Measurements from ENCODE around the gene ZEB1. TPM values are rescaled to one million over a fixed set of nuclear protein-coding genes. Genes with fewer than 3 reads are reported as not detected.

Gene ZEB1
- total RNA-seq, 6 experiments from 2014 or later = 46.2 to 59.5 (median 53.2) TPM

DNA sequence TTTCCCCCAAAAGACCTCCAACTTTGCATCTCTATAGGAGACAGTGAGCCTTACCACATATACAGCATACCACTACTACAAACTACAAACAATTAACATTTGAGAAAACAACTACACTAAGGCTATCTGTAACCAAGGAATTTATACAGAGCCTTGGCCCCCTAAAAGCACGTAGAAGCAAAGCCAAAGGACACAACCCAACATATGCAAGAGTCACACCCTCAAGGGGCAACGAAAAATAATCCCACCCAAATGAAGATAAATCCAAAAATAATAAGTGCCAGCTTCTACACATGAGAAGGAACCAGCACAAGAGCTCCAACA, 149.5 kb downstream of the ZEB1 start:
- Mint-ChIP-seq H3K36me3 (ENCODE audit: low read depth) (peaks cover 48% of the 10 kb centered on the region), H3K4me3 (no peak overlapping the region), H3K4me1 (ENCODE audit: low read depth) (peaks cover 10% of the 10 kb centered on the region; the same call in 1 of the 2 replicates), H3K27ac (no peak overlapping the region), H3K27me3 (ENCODE audit: insufficient read depth) (no peaks in the 10 kb centered on the region), H3K9me3 (peaks cover 25% of the 10 kb centered on the region)
- DNase-seq = no peak
- TF ChIP-seq, protein P1, sequence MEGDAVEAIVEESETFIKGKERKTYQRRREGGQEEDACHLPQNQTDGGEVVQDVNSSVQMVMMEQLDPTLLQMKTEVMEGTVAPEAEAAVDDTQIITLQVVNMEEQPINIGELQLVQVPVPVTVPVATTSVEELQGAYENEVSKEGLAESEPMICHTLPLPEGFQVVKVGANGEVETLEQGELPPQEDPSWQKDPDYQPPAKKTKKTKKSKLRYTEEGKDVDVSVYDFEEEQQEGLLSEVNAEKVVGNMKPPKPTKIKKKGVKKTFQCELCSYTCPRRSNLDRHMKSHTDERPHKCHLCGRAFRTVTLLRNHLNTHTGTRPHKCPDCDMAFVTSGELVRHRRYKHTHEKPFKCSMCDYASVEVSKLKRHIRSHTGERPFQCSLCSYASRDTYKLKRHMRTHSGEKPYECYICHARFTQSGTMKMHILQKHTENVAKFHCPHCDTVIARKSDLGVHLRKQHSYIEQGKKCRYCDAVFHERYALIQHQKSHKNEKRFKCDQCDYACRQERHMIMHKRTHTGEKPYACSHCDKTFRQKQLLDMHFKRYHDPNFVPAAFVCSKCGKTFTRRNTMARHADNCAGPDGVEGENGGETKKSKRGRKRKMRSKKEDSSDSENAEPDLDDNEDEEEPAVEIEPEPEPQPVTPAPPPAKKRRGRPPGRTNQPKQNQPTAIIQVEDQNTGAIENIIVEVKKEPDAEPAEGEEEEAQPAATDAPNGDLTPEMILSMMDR (IDR thresholded peaks at IDR 0.05) = peak; percentile 19; the same call in 1 of the 2 replicates

DNA sequence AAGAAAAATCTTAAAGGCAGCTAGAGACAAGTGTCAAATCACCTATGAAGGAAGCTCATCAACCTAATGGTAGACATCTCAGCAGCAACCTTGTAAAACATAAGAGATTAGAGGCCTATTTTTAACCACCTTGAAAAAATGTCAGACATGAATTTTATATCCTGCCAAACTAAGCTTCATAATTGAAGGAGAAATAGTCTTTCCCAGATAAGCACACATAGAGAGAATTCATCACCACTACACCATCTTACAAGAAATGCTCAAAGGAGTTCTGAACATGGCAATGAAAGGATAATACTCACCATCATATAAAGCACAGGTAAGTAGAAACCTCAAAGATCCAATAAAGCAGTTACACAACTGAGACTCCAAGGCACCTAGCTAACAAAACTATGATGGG, 156.5 kb downstream of the ZEB1 start:
- H3K27me3 Mint-ChIP-seq (ENCODE audit: insufficient read depth) = no peaks in the 10 kb centered on the region
- no peak overlapping the region for H3K4me3 Mint-ChIP-seq
- TF ChIP-seq, protein P1 (IDR thresholded peaks at IDR 0.05) = no peak
- no peak overlapping the region for H3K27ac Mint-ChIP-seq
- H3K4me1 Mint-ChIP-seq (ENCODE audit: low read depth) = peaks cover 8% of the 10 kb centered on the region
- H3K9me3 Mint-ChIP-seq = peaks cover 8% of the 10 kb centered on the region
- no peak for DNase-seq
- peaks cover 29% of the 10 kb centered on the region for H3K36me3 Mint-ChIP-seq (ENCODE audit: low read depth)

DNA sequence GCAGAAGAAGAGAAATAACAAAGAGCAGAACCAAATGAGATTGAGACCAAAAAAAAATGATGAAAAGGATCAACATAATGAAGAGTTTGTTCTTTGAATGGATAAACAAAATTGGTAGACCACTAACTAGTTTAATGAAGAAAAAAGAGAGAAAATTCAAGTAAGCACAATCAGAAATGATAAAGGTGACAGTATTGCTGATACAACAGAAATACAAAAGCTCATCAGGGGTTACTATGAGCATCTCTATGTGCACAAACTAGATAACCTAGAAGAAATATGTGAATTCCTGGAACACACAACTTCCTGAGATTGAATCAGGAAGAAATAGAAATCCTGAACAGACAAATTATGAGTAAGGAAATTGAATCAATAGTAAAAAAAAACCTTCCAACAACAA, 157.1 kb downstream of the ZEB1 start:
- no peaks in the 10 kb centered on the region for H3K27me3 Mint-ChIP-seq (ENCODE audit: insufficient read depth)
- peaks cover 8% of the 10 kb centered on the region for H3K9me3 Mint-ChIP-seq
- peaks cover 8% of the 10 kb centered on the region for H3K4me1 Mint-ChIP-seq (ENCODE audit: low read depth)
- no peak overlapping the region for H3K27ac Mint-ChIP-seq
- no peak for DNase-seq
- no peak overlapping the region for H3K4me3 Mint-ChIP-seq
- peaks cover 29% of the 10 kb centered on the region for H3K36me3 Mint-ChIP-seq (ENCODE audit: low read depth)
- TF ChIP-seq, protein P1 (IDR thresholded peaks at IDR 0.05) = no peak

DNA sequence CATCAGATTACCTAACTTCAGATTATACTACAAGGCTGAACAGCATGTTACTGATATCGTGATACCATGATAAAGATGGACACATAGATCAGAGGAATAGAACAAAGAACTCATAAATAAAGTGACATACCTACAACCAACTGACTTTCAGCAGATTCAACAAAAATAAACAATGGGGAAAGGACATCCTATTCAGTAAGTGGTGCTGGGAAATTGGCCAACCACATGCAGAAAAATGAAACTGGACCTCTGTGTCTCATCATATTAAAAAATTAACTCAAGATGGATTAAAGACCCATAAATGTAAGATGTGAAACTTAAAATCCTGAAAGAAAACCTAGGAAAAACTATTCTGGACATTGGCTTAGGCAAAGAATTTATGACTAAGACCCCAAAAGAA, 158.6 kb downstream of the ZEB1 start:
- no peaks in the 10 kb centered on the region for H3K27me3 Mint-ChIP-seq (ENCODE audit: insufficient read depth)
- no peak for DNase-seq
- TF ChIP-seq, protein P1 (IDR thresholded peaks at IDR 0.05) = no peak

DNA sequence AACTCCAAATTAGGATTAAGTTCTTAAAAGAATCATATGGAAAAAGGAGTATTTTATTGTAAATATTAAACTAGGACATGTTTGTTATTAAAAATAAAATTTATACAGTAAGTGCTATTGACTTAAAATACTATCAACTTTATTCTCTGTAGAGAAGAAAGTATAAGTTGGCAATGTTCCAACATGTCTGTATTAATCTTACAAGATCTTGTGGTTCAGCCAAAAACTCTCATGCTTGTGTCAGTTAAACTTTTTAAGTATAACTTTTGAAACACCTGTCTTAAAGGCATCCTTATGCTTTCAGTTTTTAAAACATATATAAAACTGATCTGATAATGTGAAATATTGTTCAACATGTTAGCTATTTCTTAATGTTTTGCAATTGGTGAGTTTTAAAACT, 160.7 kb downstream of the ZEB1 start:
- peaks cover 22% of the 10 kb centered on the region for H3K4me1 Mint-ChIP-seq (ENCODE audit: low read depth)
- TF ChIP-seq, protein P1 (IDR thresholded peaks at IDR 0.05) = no peak
- H3K4me3 Mint-ChIP-seq = no peak overlapping the region
- peaks cover 29% of the 10 kb centered on the region for H3K36me3 Mint-ChIP-seq (ENCODE audit: low read depth)
- no peak for DNase-seq
- no peak overlapping the region for H3K27ac Mint-ChIP-seq
- H3K27me3 Mint-ChIP-seq (ENCODE audit: insufficient read depth) = no peaks in the 10 kb centered on the region
- peaks cover 8% of the 10 kb centered on the region for H3K9me3 Mint-ChIP-seq

More for the DNA sequence above, 158.6 kb downstream of the ZEB1 start:
- Mint-ChIP-seq H3K27ac (no peak overlapping the region; the same call in 1 of the 2 replicates), H3K9me3 (peaks cover 8% of the 10 kb centered on the region), H3K36me3 (ENCODE audit: low read depth) (peaks cover 29% of the 10 kb centered on the region), H3K4me1 (ENCODE audit: low read depth) (peaks cover 8% of the 10 kb centered on the region), H3K4me3 (no peak overlapping the region)

DNA sequence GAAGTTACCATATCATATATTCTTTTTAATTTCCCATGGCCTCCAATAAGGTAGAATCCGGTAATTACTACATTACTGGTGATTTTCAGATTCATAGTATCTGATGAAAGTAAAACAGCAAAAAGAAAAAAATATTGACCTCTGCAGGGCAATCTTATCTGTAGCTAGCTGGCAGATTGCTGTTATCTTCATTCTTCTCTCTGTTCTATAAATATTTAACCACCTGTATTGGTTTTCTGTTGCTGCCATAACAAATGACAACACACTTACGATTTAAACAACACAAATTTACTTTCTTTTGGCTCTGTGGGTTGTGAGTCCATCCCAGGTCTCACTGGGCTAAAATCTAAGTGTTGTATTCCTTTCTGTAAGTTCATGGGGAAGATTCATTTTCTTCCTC, 164.5 kb downstream of the ZEB1 start:
- Mint-ChIP-seq H3K36me3 (ENCODE audit: low read depth) (peaks cover 11% of the 10 kb centered on the region; the same call in 1 of the 2 replicates), H3K9me3 (no peaks in the 10 kb centered on the region), H3K27me3 (ENCODE audit: insufficient read depth) (no peaks in the 10 kb centered on the region), H3K4me1 (ENCODE audit: low read depth) (peaks cover 30% of the 10 kb centered on the region), H3K27ac (peak overlapping the region; percentile 46), H3K4me3 (no peak overlapping the region)
- DNase-seq = no peak
- TF ChIP-seq, protein P1 (IDR thresholded peaks at IDR 0.05) = no peak
